ENCODE results near the gene STRN4. TPM values are rescaled to one million over a fixed set of nuclear protein-coding genes. Genes with fewer than 3 reads are reported as not detected.
A peak's percentile ranks its signal among the peaks of the same experiment; 100 is the strongest.

The STRN4 gene
- total and polyA plus RNA-seq, 9 of the 15 experiments (the other 6 are each of a cell fraction or from before 2014, with no cell fraction given): 0.62 to 83.7 (median 36.9) TPM

DNA sequence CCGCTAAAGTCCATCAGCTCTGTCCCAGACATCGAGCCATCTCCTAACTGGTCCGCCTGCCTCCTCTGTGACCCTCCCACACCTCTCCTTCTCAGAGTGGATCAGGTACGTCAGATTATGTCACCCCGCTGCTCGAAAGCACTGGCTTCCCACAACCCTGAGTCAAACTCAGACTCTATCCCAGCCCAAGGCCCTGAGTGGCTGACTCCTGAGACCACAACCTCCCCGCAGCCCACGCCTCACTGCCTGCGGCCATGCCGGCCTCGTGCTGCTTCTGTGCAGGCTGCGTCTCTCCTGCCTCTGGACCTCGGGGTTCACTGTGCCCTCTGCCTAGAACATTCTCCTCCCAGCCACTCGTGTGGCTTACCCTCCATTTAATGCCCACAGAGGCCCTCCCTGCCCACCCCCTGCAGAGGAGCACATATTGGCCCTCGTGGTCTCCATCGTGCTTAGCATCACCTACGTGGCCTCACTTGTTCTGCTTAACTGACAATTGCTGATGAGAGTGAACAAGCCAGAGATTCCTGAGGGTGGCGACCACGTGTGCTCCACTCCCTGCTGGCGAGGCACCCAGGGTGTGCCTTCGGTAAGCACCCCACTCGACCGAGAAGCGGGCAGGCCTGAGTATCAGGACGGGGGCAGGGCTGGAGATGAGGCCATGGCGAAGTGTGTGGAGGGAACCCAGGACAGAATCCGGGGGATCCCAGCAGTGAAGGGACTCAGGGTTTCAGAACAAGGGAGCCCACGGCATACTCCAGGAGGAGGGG, 13.9 kb downstream of the STRN4 start:
- H3K36me3 ChIP-seq (ENCODE audit: control insufficient read depth, insufficient read depth, low read length): peaks cover 86% of the 10 kb centered on the region
- intact Hi-C loops (cut with micrococcal nuclease): no loop called here
- FAIRE-seq (no peak), ATAC-seq (no peak), DNase-seq (ENCODE audit: extremely low read depth in 1 of 4, low spot score in 3 of 4) (peak in 1 of 4 experiments; percentile 21)
- in situ Hi-C loops (cut with MboI): no loop called here
- ChIA-PET CTCF (ENCODE audit: low intra/inter-chr PET ratio) (no interaction called here), POLR2A (interaction anchor here (0.6 to 2.0 kb wide), 3 partner anchors 9 to 98 kb away, joined by 3 to 10 read pairs (median 3); no protein-coding TSS in a partner anchor)
- WGBS (ENCODE audit: insufficient coverage, low coverage, missing lambda C conversion rate): 85% methylated on average over 28 of the region's 28 CpGs
- H3K27ac ChIP-seq (ENCODE audit: extremely low read depth, low read depth, low read length): peak overlapping the region; percentile 75; the same call in 2 of the 3 replicates
- no peaks in the 10 kb centered on the region for H3K27me3 ChIP-seq (ENCODE audit: control insufficient read depth in 2 of 2, insufficient read depth in 2 of 2, low read length in 2 of 2)
- BruUV-seq (replicated peaks): no TSS peak
- peaks cover 68% of the 10 kb centered on the region for H3K79me2 ChIP-seq (ENCODE audit: control insufficient read depth, insufficient read depth, low read length)
- peaks cover 46% of the 10 kb centered on the region for H4K20me1 ChIP-seq (replicated peaks; ENCODE audit: control insufficient read depth, insufficient read depth, low read length)
- no peak overlapping the region for H2AFZ ChIP-seq (ENCODE audit: low read depth, low read length)
- peak overlapping the region in 1 of 2 experiments; percentile 67; a peak in 2 of 4 replicates for H3K9ac ChIP-seq (ENCODE audit: insufficient read depth in 1 of 2, low read depth in 2 of 2, low read length in 2 of 2)
- no peaks in the 10 kb centered on the region for H3K9me3 ChIP-seq (replicated peaks; ENCODE audit: control insufficient read depth, insufficient read depth, low read depth, low read length)
- 0 out of 2 replicates have a peak overlapping the region, but pooled peaks have one; percentile 68 for H3K4me2 ChIP-seq (ENCODE audit: insufficient read depth, low read length)
- H3K4me3 ChIP-seq: no peak overlapping the region
- TF ChIP-seq NR1H2 (CRISPR knock-in tag; IDR thresholded peaks at IDR 0.05): no peak
- TF ChIP-seq SUPT5H (IDR thresholded peaks at IDR 0.05): 0 out of 2 replicates have a peak, but pooled peaks have one; percentile 30
- peak in 1 of 3 experiments; percentile 3 for TF ChIP-seq YY1 (IDR thresholded peaks at IDR 0.05; ENCODE audit: borderline replicate concordance in 1 of 3, control insufficient read depth in 1 of 3, extremely low read depth in 1 of 3, insufficient read depth in 3 of 3, insufficient read length in 1 of 3, insufficient replicate concordance in 2 of 3, low read depth in 1 of 3, low read length in 2 of 3)
- TF ChIP-seq, protein P1, sequence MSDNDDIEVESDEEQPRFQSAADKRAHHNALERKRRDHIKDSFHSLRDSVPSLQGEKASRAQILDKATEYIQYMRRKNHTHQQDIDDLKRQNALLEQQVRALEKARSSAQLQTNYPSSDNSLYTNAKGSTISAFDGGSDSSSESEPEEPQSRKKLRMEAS (CRISPR knock-in tag; IDR thresholded peaks at IDR 0.05): peak; percentile 67
- peak; percentile 28; the same call in 1 of the 2 replicates for TF ChIP-seq POLR2G (IDR thresholded peaks at IDR 0.05; ENCODE audit: low read depth, low read length)
- TF ChIP-seq MTA2 (IDR thresholded peaks at IDR 0.05; ENCODE audit: low read depth): no peak
- peaks cover 8% of the 10 kb centered on the region for H3K9me1 ChIP-seq (ENCODE audit: control insufficient read depth, insufficient read depth, low read length)
- H3K4me1 ChIP-seq (replicated peaks in 1 of 2; ENCODE audit: control insufficient read depth in 2 of 2, insufficient read depth in 2 of 2, low read length in 2 of 2): peaks cover 40 to 76% of the 10 kb centered on the region in 2 experiments
